SK-N-SH treated with all-trans-retinoic acid at 6 μM for 48 hours (cell line): Measurements from ENCODE around the gene SDF4.

Source experiments
- ATAC-seq: fragments of 200-7000 bp; cut with Tn5 transposase; 3 replicates; pipeline ENCODE4 v1.9.1; 2020; ENCODE audit warnings: mild to moderate bottlenecking, moderate library complexity
- ARNTL ChIP-seq: fragments of 450-650 bp; formaldehyde crosslinking; IDR thresholded peaks from 2 replicates; pipeline ENCODE4 v1.5.0; 2020; ENCODE audit warnings: low read depth, mild to moderate bottlenecking, moderate library complexity, borderline replicate concordance
- BACH2 ChIP-seq: fragments of 250-450 bp; sonication (Bioruptor Pico); IDR thresholded peaks from 2 replicates; pipeline ENCODE4 v1.9.0; 2021; ENCODE audit warnings: mild to moderate bottlenecking, borderline replicate concordance
- CSDC2 ChIP-seq: fragments of 250-450 bp; sonication (Bioruptor Pico); IDR thresholded peaks from 2 replicates; pipeline ENCODE4 v1.5.0; 2020; ENCODE audit warnings: mild to moderate bottlenecking, moderate library complexity
- GLIS3 ChIP-seq: fragments of 250-450 bp; sonication (Bioruptor Pico); IDR thresholded peaks from 2 replicates; pipeline ENCODE4 v1.5.0; 2020; ENCODE audit warnings: mild to moderate bottlenecking, moderate library complexity
- ISL1 ChIP-seq: fragments of 250-450 bp; sonication (Bioruptor Pico); IDR thresholded peaks from 2 replicates; pipeline ENCODE4 v2.1.2; 2022; ENCODE audit warnings: mild to moderate bottlenecking, moderate library complexity
- OSR1 ChIP-seq: fragments of 250-450 bp; sonication (Bioruptor Pico); IDR thresholded peaks from 2 replicates; pipeline ENCODE4 v1.8.0; 2022; ENCODE audit warnings: moderate library complexity, mild to moderate bottlenecking, inconsistent platforms
- PATZ1 ChIP-seq: fragments of 250-450 bp; sonication (Bioruptor Pico); IDR thresholded peaks from 2 replicates; pipeline ENCODE4 v1.8.0; 2020; ENCODE audit warnings: mild to moderate bottlenecking, moderate library complexity, borderline replicate concordance
- RARB ChIP-seq: fragments of 250-450 bp; sonication (Bioruptor Pico); IDR thresholded peaks from 2 replicates; pipeline ENCODE4 v1.8.0; 2021; ENCODE audit warnings: mild to moderate bottlenecking, moderate library complexity
- SNAI2 ChIP-seq: fragments of 250-450 bp; sonication (Bioruptor Pico); IDR thresholded peaks from 2 replicates; pipeline ENCODE4 v1.5.0; 2020; ENCODE audit warnings: mild to moderate bottlenecking, moderate library complexity
- TCF4 ChIP-seq: fragments of 250-450 bp; sonication (Bioruptor Pico); IDR thresholded peaks from 2 replicates; pipeline ENCODE4 v1.8.0; 2021; ENCODE audit warnings: mild to moderate bottlenecking, moderate library complexity, borderline replicate concordance
- TSHZ2 ChIP-seq: fragments of 250-450 bp; sonication (Bioruptor Pico); IDR thresholded peaks from 2 replicates; pipeline ENCODE4 v1.5.0; 2020; ENCODE audit warnings: mild to moderate bottlenecking, moderate library complexity
- ZC3H10 ChIP-seq: fragments of 250-450 bp; sonication (Bioruptor Pico); IDR thresholded peaks from 2 replicates; pipeline ENCODE4 v1.5.1; 2021; ENCODE audit warnings: mild to moderate bottlenecking, moderate library complexity
- ZFP3 ChIP-seq: fragments of 250-450 bp; sonication (Bioruptor Pico); IDR thresholded peaks from 2 replicates; pipeline ENCODE4 v1.5.0; 2020; ENCODE audit warnings: mild to moderate bottlenecking, moderate library complexity
- ZFP30 ChIP-seq: fragments of 450-650 bp; formaldehyde crosslinking; IDR thresholded peaks from 2 replicates; pipeline ENCODE4 v1.5.0; 2022; ENCODE audit warnings: mild to moderate bottlenecking, moderate library complexity
- ZNF565 ChIP-seq: fragments of 450-650 bp; formaldehyde crosslinking; conservative IDR thresholded peaks from 2 replicates; pipeline ENCODE4 v1.5.0; 2020; ENCODE audit warnings: low read depth, mild to moderate bottlenecking, moderate library complexity
- ZNF70 ChIP-seq: fragments of 450-650 bp; formaldehyde crosslinking; IDR thresholded peaks from 2 replicates; pipeline ENCODE4 v1.5.0; 2020; ENCODE audit warnings: mild to moderate bottlenecking, moderate library complexity
- ZNF8 ChIP-seq: fragments of 450-650 bp; formaldehyde crosslinking; IDR thresholded peaks from 2 replicates; pipeline ENCODE4 v1.5.0; 2020; ENCODE audit warnings: mild to moderate bottlenecking, moderate library complexity
- TF ChIP-seq, protein P1 (sequence below): fragments of 250-450 bp; sonication (Bioruptor Pico); IDR thresholded peaks from 2 replicates; pipeline ENCODE4 v1.5.1; 2021; ENCODE audit warnings: mild to moderate bottlenecking, moderate library complexity
- TF ChIP-seq, protein P2 (sequence below): fragments of 250-450 bp; sonication (Bioruptor Pico); IDR thresholded peaks from 2 replicates; pipeline ENCODE4 v1.5.1; 2020; ENCODE audit warnings: low read depth, mild to moderate bottlenecking, moderate library complexity

The SDF4 gene

GRCh38 chr1:1208713-1209433 lies 22.9 kb downstream of the SDF4 start:
- ATAC-seq: no peak
- TF ChIP-seq CSDC2: no peak
- no peak for TF ChIP-seq ZFP30 (CRISPR knock-in tag)
- TF ChIP-seq BACH2 (CRISPR knock-in tag): no peak
- TF ChIP-seq TSHZ2: no peak
- no peak for TF ChIP-seq ARNTL (CRISPR knock-in tag)
- TF ChIP-seq RARB (CRISPR knock-in tag): no peak
- no peak for TF ChIP-seq PATZ1 (CRISPR knock-in tag)
- TF ChIP-seq GLIS3 (CRISPR knock-in tag): no peak
- TF ChIP-seq ISL1: no peak
- no peak for TF ChIP-seq ZNF70 (CRISPR knock-in tag)

DNA sequence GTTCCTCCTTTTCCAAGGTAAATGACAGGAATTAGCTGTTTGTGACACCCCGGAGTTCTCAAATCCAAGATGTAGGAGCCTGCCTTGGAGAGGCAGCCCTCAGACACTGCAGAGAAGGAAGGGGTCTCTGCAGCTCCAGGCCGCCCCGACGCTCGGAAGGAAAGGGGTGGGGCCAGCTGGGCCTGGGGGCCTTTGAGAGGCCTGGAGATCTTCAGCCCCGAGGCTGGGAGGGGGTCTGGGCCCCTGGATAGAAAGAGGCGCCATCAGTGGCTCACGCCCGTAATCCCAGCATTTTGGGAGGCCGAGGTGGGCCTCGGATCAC lies 24.3 kb downstream of the SDF4 start:
- no peak for TF ChIP-seq TCF4 (CRISPR knock-in tag)
- no peak for TF ChIP-seq TSHZ2
- no peak for TF ChIP-seq ARNTL (CRISPR knock-in tag)
- no peak for TF ChIP-seq ZFP30 (CRISPR knock-in tag)
- no peak for TF ChIP-seq ZC3H10 (CRISPR knock-in tag)
- no peak for TF ChIP-seq OSR1 (CRISPR knock-in tag)
- TF ChIP-seq, protein P1, sequence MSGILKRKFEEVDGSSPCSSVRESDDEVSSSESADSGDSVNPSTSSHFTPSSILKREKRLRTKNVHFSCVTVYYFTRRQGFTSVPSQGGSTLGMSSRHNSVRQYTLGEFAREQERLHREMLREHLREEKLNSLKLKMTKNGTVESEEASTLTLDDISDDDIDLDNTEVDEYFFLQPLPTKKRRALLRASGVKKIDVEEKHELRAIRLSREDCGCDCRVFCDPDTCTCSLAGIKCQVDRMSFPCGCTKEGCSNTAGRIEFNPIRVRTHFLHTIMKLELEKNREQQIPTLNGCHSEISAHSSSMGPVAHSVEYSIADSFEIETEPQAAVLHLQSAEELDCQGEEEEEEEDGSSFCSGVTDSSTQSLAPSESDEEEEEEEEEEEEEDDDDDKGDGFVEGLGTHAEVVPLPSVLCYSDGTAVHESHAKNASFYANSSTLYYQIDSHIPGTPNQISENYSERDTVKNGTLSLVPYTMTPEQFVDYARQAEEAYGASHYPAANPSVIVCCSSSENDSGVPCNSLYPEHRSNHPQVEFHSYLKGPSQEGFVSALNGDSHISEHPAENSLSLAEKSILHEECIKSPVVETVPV (CRISPR knock-in tag): no peak
- TF ChIP-seq, protein P2, sequence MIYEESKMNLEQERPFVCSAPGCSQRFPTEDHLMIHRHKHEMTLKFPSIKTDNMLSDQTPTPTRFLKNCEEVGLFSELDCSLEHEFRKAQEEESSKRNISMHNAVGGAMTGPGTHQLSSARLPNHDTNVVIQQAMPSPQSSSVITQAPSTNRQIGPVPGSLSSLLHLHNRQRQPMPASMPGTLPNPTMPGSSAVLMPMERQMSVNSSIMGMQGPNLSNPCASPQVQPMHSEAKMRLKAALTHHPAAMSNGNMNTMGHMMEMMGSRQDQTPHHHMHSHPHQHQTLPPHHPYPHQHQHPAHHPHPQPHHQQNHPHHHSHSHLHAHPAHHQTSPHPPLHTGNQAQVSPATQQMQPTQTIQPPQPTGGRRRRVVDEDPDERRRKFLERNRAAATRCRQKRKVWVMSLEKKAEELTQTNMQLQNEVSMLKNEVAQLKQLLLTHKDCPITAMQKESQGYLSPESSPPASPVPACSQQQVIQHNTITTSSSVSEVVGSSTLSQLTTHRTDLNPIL: no peak
- ATAC-seq: no peak

DNA sequence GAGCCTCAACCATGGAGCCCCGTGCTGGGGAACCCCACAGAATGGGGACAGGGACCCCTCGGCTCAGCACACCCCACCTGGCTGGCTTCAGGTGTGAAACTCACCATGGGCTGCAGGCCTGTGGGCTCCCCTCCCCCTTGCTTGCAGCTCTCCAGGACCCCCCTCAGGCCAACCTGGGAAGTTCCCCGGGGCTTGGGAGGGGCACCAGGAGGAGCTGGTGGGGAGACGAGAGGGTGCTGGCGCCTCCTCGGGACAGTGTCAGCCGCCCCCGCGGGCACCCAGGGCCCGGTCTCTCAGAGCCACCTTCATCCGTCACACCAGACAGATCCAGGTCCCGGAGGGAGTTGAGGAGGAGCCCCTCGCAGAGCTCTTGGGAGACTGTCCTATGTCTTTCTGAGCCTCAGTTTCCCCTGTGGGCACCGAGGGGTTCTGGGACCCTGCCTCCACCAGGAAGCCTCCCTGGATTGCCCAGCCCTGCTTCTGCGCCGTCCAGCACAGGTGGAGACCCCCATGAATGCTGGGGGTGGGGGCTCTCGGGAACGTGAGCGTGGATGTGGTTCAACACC lies 24.8 kb downstream of the SDF4 start:
- no peak for ATAC-seq
- TF ChIP-seq ZNF565 (CRISPR knock-in tag): no peak
- TF ChIP-seq ZNF8 (CRISPR knock-in tag): no peak
- no peak for TF ChIP-seq ZFP3 (CRISPR knock-in tag)
- TF ChIP-seq GLIS3 (CRISPR knock-in tag): no peak
- no peak for TF ChIP-seq TSHZ2
- TF ChIP-seq SNAI2 (CRISPR knock-in tag): no peak
- no peak for TF ChIP-seq BACH2 (CRISPR knock-in tag)
- TF ChIP-seq OSR1 (CRISPR knock-in tag): no peak
- TF ChIP-seq ZC3H10 (CRISPR knock-in tag): no peak
- TF ChIP-seq ZNF70 (CRISPR knock-in tag): no peak
